GM19023 (cell line): ENCODE results near the gene RFX2.
"Not testable (repeated sequence)": the region's sequence is repeated elsewhere in the genome, so short reads cannot be mapped to it uniquely, and the experiment has no call there.

Experiments used
- ATAC-seq: cut with Tn5 transposase; IDR thresholded peaks from one replicate; pipeline ENCODE4 v1.9.1; 2021; ENCODE audit warnings: mild to moderate bottlenecking, moderate library complexity; ENCODE audit not compliant: unreplicated experiment

RFX2 gene

GRCh38 chr19:5993648-5994358 lies 116.5 kb downstream of the RFX2 start:
- no peak for ATAC-seq

GRCh38 chr19:5993201-5993600 lies 117.1 kb downstream of the RFX2 start:
- no peak for ATAC-seq

GRCh38 chr19:5992756-5993155 lies 117.5 kb downstream of the RFX2 start:
- ATAC-seq = no peak

- ATAC-seq = no peak
Observed at GRCh38 chr19:5991244-5991838, 119.0 kb downstream of the RFX2 start.

- no peak for ATAC-seq
Observed at GRCh38 chr19:5990289-5990797, 120.0 kb downstream of the RFX2 start.

- ATAC-seq = no peak
Observed at GRCh38 chr19:5989388-5990074, 120.8 kb downstream of the RFX2 start.

GRCh38 chr19:5988517-5989387 lies 121.5 kb downstream of the RFX2 start:
- ATAC-seq = no peak

- no peak for ATAC-seq
Observed at GRCh38 chr19:5987077-5987818, 123.1 kb downstream of the RFX2 start.

GRCh38 chr19:5985837-5986236 lies 124.5 kb downstream of the RFX2 start:
- not testable (repeated sequence) for ATAC-seq

- no peak for ATAC-seq
Observed at GRCh38 chr19:5985098-5985783, 125.1 kb downstream of the RFX2 start.

GRCh38 chr19:5984600-5984999 lies 125.7 kb downstream of the RFX2 start:
- no peak for ATAC-seq

GRCh38 chr19:5983367-5983955 lies 126.8 kb downstream of the RFX2 start:
- no peak for ATAC-seq

- ATAC-seq = no peak
Observed at GRCh38 chr19:5978606-5979552, 131.4 kb downstream of the RFX2 start.

GRCh38 chr19:5977785-5978605 lies 132.3 kb downstream of the RFX2 start, which contains the start of gene RANBP3:
TSS of gene RANBP3 (minus strand) at chr19:5978140. CDS start at chr19:5978082, 58 bp downstream.
- ATAC-seq = peak; percentile 83

GRCh38 chr19:5977222-5977784 lies 133.0 kb downstream of the RFX2 start:
- peak; percentile 6 for ATAC-seq

GRCh38 chr19:5976768-5977167 lies 133.5 kb downstream of the RFX2 start:
- no peak for ATAC-seq

- no peak for ATAC-seq
Observed at GRCh38 chr19:5975388-5975728, 134.9 kb downstream of the RFX2 start.
